Measurements from ENCODE around the gene CDH3. TPM values are rescaled to one million over a fixed set of nuclear protein-coding genes. Genes with fewer than 3 reads are reported as not detected.

CDH3 gene
- total and polyA plus RNA-seq, 2 experiments from 2014 or later = 62.4 to 77.6 TPM

DNA sequence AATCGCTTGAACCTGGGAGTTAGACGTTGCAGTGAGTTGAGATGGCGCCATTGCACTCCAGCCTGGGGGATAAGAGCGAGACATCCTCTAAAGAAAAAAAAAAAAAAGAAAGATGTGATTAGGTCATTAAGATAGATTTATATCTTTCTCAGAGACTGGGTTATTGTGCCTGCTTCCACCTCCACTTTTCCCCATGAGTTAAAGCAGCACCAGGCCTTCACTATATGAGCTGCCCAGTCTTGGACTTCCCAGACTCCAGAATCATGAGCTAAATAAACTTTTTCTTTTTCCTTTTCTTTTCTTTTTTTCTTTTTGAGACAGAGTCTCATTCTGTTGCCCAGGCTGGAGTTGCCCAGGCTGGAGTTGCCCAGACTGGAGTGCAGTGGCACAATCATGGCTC, 72.6 kb downstream of the CDH3 start:
- 95% methylated on average over 4 of the region's 4 CpGs for WGBS (ENCODE audit: low lambda C conversion rate, missing lambda C conversion rate)
- H3K36me3 ChIP-seq (replicated peaks; ENCODE audit: insufficient read depth, low read depth) = no peaks in the 10 kb centered on the region
- TF ChIP-seq EZH2 (IDR thresholded peaks at IDR 0.05; ENCODE audit: borderline replicate concordance) = no peak
- no peak for TF ChIP-seq EZH2phosphoT487 (IDR thresholded peaks at IDR 0.05; ENCODE audit: low read depth, severe bottlenecking, unreplicated experiment)
- TF ChIP-seq, protein P1, sequence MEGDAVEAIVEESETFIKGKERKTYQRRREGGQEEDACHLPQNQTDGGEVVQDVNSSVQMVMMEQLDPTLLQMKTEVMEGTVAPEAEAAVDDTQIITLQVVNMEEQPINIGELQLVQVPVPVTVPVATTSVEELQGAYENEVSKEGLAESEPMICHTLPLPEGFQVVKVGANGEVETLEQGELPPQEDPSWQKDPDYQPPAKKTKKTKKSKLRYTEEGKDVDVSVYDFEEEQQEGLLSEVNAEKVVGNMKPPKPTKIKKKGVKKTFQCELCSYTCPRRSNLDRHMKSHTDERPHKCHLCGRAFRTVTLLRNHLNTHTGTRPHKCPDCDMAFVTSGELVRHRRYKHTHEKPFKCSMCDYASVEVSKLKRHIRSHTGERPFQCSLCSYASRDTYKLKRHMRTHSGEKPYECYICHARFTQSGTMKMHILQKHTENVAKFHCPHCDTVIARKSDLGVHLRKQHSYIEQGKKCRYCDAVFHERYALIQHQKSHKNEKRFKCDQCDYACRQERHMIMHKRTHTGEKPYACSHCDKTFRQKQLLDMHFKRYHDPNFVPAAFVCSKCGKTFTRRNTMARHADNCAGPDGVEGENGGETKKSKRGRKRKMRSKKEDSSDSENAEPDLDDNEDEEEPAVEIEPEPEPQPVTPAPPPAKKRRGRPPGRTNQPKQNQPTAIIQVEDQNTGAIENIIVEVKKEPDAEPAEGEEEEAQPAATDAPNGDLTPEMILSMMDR (IDR thresholded peaks at IDR 0.05; ENCODE audit: poor library complexity) = no peak
- no peaks in the 10 kb centered on the region for H3K27me3 ChIP-seq
- H3K4me3 ChIP-seq = no peak overlapping the region
- H4K20me1 ChIP-seq (ENCODE audit: insufficient read depth, poor library complexity, severe bottlenecking) = no peaks in the 10 kb centered on the region
- no peaks in the 10 kb centered on the region for H3K9me3 ChIP-seq (ENCODE audit: low read depth)
- no peak overlapping the region for H2AFZ ChIP-seq
- no peak overlapping the region for H3K4me2 ChIP-seq
- no peak overlapping the region for H3K27ac ChIP-seq
- no peak for DNase-seq (ENCODE audit: low spot score)
- no peaks in the 10 kb centered on the region for H3K9me2 ChIP-seq (replicated peaks; ENCODE audit: insufficient read depth)
- H3K79me2 ChIP-seq = no peaks in the 10 kb centered on the region
- H3K4me1 ChIP-seq (ENCODE audit: insufficient read depth) = peaks cover 3% of the 10 kb centered on the region

DNA sequence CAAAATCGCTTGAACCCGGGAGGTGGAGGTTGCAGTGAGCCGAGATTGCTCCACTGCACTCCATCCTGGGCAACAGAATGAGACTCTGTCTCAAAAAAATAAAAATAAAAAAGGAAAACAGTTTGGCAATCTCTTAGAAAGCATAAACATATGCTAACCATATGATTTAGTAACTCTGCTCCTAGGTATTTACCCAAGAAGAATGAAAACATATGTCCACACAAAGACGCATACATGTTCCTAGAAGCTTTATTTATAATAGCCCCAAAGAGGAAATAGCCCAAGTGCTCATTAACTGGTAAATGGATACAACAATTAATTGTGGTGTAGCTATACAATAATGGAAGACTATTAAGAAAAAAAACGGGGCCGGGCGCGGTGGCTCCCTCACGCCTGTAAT, 73.5 kb downstream of the CDH3 start:
- H3K4me1 ChIP-seq (ENCODE audit: insufficient read depth) = peaks cover 3% of the 10 kb centered on the region

DNA sequence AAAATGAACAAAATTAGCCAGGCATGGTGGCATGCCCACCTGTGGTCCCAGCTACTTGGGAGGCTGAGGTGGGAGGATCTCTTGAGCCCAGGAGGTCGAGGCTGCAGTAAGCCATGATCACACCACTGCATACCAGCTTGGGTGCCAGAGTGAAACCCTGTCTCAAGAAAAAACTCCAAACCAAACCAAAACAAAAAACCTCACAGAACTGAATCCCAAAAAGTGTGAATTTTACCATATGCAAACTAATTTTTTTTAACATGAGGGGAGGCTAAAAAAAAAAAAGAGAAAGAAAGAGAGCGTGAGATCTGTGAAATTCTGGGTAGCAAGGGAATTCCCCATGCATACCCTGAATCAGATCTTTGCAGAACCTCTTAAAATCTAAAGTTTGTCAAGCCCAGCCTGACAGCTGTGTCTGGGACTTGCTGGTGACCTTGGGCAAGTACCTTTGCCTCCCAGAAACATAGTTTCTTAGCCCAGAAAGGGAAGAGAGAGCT, 74.9 kb downstream of the CDH3 start:
- Histone ChIP-seq H3K4me2 (no peak overlapping the region), H3K9me3 (ENCODE audit: low read depth) (no peaks in the 10 kb centered on the region), H3K27ac (no peak overlapping the region), H3K36me3 (replicated peaks; ENCODE audit: insufficient read depth, low read depth) (no peaks in the 10 kb centered on the region), H3K4me3 (no peak overlapping the region), H3K4me1 (ENCODE audit: insufficient read depth) (peaks cover 3% of the 10 kb centered on the region), H3K27me3 (no peaks in the 10 kb centered on the region), H2AFZ (no peak overlapping the region), H4K20me1 (ENCODE audit: insufficient read depth, poor library complexity, severe bottlenecking) (no peaks in the 10 kb centered on the region), H3K79me2 (no peaks in the 10 kb centered on the region), H3K9me2 (replicated peaks; ENCODE audit: insufficient read depth) (no peaks in the 10 kb centered on the region)
- TF ChIP-seq, protein P1 (IDR thresholded peaks at IDR 0.05; ENCODE audit: poor library complexity) = no peak
- TF ChIP-seq EZH2phosphoT487 (IDR thresholded peaks at IDR 0.05; ENCODE audit: low read depth, severe bottlenecking, unreplicated experiment) (no peak), EZH2 (IDR thresholded peaks at IDR 0.05; ENCODE audit: borderline replicate concordance) (no peak)
- WGBS (ENCODE audit: low lambda C conversion rate, missing lambda C conversion rate) = 97% methylated on average over 2 of the region's 2 CpGs
- no peak for DNase-seq (ENCODE audit: low spot score)

More for the DNA sequence above, 73.5 kb downstream of the CDH3 start:
- no peaks in the 10 kb centered on the region for H3K36me3 ChIP-seq (replicated peaks; ENCODE audit: insufficient read depth, low read depth)
- no peaks in the 10 kb centered on the region for H3K9me2 ChIP-seq (replicated peaks; ENCODE audit: insufficient read depth)
- H3K9me3 ChIP-seq (ENCODE audit: low read depth) = no peaks in the 10 kb centered on the region
- H3K27me3 ChIP-seq = no peaks in the 10 kb centered on the region
- H3K79me2 ChIP-seq = no peaks in the 10 kb centered on the region
- H3K4me2 ChIP-seq = no peak overlapping the region
- TF ChIP-seq EZH2 (IDR thresholded peaks at IDR 0.05; ENCODE audit: borderline replicate concordance) (no peak), EZH2phosphoT487 (IDR thresholded peaks at IDR 0.05; ENCODE audit: low read depth, severe bottlenecking, unreplicated experiment) (peak; percentile 62)
- TF ChIP-seq, protein P1 (IDR thresholded peaks at IDR 0.05; ENCODE audit: poor library complexity) = no peak
- no peak overlapping the region for H3K27ac ChIP-seq
- no peak for DNase-seq (ENCODE audit: low spot score)
- H3K4me3 ChIP-seq = no peak overlapping the region
- 80% methylated on average over 9 of the region's 9 CpGs for WGBS (ENCODE audit: low lambda C conversion rate, missing lambda C conversion rate)
- H2AFZ ChIP-seq = no peak overlapping the region
- H4K20me1 ChIP-seq (ENCODE audit: insufficient read depth, poor library complexity, severe bottlenecking) = no peaks in the 10 kb centered on the region

Measured in hepatocyte (in vitro differentiated cells).